GM19455 (cell line): ENCODE data around the gene SCAF1.

Source experiments
- ATAC-seq: cut with Tn5 transposase; IDR thresholded peaks from one replicate; pipeline ENCODE4 v1.9.1; 2021; ENCODE audit not compliant: unreplicated experiment

Gene SCAF1

GRCh38 chr19:49645592-49645991 is 3.6 kb downstream of the SCAF1 start:
- ATAC-seq, result no peak

GRCh38 chr19:49645995-49646394 is 4.0 kb downstream of the SCAF1 start:
- ATAC-seq, result no peak

- ATAC-seq, result no peak
Observed at GRCh38 chr19:49646586-49646985, 4.6 kb downstream of the SCAF1 start.

GRCh38 chr19:49651029-49651819 is 9.2 kb downstream of the SCAF1 start:
- no peak for ATAC-seq

DNA sequence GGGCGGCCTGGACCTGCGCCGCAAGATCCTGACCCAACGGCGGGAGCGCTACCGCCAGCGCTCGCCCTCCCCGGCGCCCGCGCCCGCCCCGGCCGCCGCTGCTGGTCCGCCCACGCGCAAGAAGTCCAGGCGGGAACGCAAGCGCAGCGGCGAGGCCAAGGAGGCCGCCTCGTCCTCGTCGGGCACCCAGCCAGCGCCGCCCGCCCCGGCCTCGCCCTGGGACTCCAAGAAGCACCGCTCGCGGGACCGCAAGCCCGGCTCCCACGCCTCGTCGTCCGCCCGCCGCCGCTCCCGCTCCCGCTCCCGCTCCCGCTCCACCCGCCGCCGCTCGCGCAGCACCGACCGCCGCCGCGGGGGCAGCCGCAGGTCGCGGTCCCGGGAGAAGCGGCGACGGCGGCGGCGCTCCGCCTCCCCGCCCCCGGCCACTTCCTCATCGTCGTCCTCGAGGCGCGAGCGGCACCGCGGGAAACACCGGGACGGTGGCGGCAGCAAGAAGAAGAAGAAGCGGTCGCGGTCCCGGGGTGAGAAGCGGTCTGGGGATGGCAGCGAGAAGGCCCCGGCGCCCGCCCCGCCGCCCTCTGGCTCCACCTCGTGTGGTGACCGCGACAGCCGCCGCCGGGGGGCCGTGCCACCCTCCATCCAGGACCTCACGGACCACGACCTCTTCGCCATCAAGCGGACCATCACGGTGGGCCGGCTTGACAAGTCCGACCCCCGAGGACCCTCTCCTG is 10.0 kb downstream of the SCAF1 start:
- no peak for ATAC-seq

- ATAC-seq, result no peak
Observed at GRCh38 chr19:49652551-49653465, 10.8 kb downstream of the SCAF1 start.

GRCh38 chr19:49653466-49653806 is 11.4 kb downstream of the SCAF1 start:
- ATAC-seq, result no peak

GRCh38 chr19:49654581-49654980 is 12.6 kb downstream of the SCAF1 start:
- ATAC-seq, result no peak

GRCh38 chr19:49655570-49656455 is 13.8 kb downstream of the SCAF1 start:
- ATAC-seq, result no peak

DNA sequence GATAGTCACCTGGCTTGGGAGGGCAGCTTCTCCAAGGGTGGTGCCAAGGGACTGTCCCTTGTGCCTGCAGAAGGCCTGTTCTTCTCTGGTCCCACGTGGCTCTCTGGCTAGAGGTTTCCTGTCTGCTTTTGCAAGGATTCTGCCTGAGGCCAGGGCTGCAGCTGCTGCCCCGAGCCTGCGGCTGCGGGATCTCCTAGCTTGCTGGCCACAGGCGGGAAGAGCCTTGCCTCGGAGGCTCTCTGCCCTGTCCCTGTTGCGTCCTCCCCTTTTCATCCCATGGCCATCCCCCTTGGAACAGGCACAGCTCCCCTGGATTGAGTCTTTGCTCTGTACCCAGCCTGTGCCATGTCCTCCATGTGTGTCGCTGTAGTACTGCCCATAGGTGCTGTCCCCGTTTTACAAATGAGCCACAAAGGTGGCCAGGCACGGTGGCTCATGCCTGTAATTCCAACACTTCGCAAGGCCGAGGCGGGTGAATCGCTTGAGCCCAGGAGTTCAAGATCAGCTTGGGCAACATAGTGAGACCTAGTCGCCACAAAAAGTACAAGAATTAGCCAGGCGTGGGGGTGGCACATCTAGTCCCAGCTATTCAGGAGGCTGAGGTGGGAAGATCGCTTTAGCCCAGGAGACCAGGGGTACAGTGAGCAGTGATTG is 14.6 kb downstream of the SCAF1 start:
- no peak for ATAC-seq

GRCh38 chr19:49657493-49658138 is 15.6 kb downstream of the SCAF1 start:
- no peak for ATAC-seq

DNA sequence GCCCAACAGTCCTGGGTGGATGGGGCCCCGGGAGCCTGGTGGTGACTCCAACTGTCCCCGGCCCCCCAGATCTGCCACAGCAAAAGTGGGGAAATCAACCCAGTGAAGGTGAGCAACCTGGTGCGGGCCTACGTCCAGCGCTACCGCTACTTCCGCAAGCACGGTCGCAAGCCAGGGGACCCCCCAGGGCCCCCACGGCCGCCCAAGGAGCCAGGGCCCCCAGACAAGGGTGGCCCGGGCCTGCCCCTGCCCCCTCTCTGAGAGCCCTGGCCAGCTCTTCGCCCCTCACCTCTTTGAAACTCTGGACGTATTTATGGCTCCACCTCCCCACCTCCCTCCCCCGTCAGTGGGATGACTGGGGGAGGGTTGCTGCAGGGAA is 16.1 kb downstream of the SCAF1 start:
- ATAC-seq, result no peak

DNA sequence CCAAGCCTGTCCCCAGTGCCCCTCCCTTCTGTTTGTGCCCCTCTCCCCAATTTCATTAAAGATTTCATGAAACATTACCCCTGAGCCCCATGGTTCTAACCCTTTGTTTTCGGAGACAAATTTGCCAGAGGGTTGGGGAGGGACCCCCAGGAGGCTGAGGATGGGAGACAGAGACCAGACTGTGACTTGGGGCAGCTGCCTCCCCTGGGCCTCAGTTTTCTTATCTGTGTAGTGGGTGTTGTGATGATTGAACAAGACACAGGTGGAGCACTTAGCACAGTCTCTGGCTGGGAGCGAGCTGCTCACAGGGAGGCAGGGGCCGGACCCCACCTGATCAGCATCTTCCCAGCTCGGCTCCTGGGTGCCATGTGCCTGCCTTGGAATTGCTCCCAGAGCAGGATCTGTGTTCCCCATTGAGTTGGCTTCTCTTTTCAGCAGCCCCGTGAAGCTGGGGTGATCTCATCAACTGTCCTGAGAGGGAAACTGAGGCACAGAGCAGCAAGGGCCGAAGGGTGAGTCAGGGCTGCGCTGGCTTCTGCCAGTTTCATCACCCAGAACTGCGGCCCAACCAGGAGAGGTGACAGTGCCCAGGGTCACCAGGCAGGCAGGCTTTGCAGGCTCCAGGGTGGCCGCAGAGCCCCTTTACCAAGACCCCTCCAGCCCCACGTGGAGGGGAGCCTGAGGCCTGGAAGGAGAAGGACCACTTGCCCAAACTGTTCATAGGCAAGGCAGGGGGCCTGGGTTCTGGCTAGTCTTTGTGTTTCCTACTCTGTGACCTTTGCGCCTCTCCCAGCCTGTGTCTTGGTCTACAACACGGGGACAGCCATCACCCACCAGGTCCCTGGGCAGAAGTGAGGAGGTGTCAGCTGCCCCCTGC is 16.8 kb downstream of the SCAF1 start:
- ATAC-seq, result no peak

DNA sequence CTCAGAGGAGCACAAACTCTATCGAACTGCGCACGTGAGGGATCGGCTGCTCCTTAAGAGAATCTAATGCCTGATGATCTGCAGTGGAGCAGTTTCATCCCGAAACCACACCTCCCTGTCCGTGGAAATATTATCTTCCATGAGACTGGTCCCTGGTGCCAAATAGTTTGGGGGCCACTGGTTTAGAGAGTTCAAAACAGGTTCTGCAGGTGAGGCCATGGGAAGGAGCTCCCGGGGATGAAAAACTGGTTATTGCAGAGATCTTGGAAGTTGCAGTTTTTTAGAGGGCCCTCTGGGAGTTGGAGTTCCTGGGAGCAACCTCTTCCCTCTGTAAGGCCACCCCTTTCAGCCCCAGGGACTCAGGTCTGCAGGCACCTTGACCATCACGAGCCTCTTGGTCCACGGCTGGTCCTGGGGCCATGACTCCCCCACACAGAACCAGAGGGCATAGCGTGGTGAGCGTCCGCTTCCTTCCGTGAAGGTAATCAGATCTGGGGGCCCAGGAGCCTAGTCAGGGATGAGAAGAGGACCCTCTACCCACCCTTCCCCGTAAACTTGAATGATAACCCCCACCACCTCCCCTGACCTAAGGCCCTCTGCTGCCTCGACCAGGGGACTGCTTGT is 18.4 kb downstream of the SCAF1 start:
- ATAC-seq, result no peak

GRCh38 chr19:49662011-49662410 is 20.0 kb downstream of the SCAF1 start:
- ATAC-seq, result no peak

DNA sequence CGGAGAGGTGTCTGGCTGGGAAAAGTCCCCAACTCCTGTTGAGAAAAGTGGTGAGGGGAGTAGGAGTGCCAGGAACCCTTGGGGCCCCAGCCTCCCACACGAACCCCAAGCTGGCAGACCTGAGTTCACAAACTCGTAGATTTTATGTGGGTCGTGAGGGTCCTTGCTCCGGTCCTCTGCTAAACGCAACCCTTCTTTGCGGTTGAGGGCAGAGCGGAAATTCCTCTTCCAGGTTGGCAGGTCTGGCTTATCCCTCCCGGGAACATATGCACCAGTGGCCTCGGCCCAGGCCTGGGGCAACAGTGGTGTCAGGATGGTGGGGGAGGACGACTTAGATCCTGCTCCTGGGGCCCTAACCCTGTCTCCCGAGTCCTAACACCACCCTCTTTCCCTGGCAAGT is 21.2 kb downstream of the SCAF1 start:
- ATAC-seq, result no peak

DNA sequence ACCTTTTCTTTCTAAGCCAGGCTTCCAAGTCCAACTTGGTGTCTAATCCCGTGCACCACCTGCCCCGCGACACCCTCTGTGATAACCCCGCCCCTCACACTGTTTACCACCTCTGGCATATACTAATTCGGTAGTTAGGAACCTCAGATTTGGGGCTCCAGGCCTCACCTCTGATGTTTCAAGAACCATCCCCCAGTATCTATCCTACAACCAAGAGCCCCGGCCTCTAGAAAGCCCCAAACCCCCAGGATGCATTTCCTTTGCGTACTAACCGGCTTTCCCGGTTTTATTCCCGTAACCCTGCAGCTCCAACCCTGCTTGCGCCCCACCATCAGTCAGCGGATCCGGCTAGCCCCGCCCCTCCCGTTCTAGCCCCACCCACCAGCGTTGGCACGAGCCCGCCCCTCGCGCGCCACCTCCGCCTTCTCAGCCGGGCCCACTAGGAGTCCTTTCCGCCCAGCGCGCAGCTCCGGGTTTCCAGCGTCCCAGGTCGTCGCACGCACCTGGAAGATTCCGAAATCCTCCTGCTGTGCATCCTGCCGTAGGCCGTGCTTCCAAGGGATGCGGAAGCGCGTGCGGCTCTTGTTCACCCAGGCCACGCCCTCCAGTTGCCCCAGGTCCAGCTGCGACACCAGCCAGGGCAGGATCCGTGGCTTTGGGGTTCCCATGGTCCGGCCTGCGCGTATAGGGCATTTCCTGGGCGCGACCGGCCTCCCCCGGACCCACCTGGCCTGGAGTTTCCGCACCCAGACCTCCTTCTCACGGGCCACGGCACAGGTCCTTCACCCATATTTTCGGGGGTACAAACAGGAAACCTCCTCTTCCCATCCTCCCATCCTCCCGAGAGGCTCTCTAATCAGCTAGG is 22.4 kb downstream of the SCAF1 start:
- ATAC-seq, result peak; percentile 38
